ENCODE measurements around the gene RAPGEF5. TPM values are rescaled to one million over a fixed set of nuclear protein-coding genes. Genes with fewer than 3 reads are reported as not detected.
A peak's percentile ranks its signal among the peaks of the same experiment; 100 is the strongest.

Gene RAPGEF5
- total RNA-seq, 1 experiment from 2014 or later, result 20.8 TPM

GRCh38 chr7:22295402-22296264 is 61.3 kb downstream of the RAPGEF5 start:
- in situ Hi-C loops (cut with HindIII; ENCODE audit: low pct_unique_long_range_greater_than_20kb, low sequenced_read_pairs), result no loop called here
- DNase-seq (ENCODE audit: low read depth, low spot score), result peak; percentile 62

DNA sequence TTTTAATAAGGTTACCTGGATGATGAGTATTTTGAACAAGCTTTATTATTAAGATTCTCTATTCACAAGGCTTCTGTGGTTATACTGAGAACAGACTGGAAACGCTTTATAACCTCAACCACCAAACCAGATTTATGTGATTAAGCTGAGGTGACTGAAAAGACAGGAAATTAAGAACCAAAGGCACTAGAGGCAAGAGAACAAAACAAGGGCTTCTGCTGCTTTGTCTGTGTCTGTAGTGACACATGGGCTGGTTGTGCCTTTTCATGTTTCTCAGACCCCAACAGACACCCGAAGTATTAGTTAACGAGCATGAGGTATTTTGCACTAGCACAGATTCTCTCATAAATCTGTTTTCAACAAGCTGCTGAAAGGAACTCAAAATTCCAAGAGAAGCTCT is 64.4 kb downstream of the RAPGEF5 start:
- in situ Hi-C loops (cut with HindIII; ENCODE audit: low pct_unique_long_range_greater_than_20kb, low sequenced_read_pairs), result no loop called here

DNA sequence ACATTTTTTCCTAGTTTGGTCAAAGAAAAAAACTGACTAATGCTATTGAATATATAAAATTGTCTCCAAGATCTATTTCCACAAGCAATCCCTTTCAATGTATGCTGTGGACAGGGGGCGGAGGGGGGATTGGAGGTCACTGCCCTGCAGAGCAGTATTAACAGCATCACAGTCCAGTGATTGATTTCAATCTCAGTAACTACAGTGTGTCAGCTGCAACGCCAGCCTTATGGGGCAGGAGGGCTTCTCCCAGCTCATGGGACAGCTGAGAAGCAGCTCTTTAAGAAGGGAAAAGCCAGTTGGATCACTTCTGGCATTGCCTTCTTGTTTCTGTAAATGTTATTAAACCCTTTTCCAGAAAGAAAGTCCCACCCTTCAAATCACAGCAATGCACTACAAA is 65.0 kb downstream of the RAPGEF5 start:
- in situ Hi-C loops (cut with HindIII; ENCODE audit: low pct_unique_long_range_greater_than_20kb, low sequenced_read_pairs), result no loop called here
- DNase-seq (ENCODE audit: low read depth, low spot score), result no peak

More for the DNA sequence above, 64.4 kb downstream of the RAPGEF5 start:
- DNase-seq (ENCODE audit: low read depth, low spot score), result no peak

DNA sequence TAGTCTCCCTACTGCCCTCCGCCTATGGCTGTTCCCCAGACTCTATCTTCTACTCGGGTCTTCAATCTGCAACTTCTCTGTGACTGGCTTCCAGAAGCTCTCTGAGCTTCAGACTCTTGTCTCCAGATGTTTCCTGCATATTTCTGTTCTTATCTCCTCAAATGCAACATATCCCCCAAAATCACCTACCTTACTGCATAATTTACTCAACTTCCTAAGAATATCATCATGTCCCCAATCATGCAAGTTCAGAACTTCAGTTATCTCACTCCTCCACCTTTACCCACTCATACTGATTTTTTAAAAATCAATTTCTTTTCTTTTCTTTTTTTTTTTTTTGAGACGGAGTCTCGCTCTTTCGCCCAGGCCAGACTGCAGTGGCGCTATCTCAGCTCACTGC is 68.8 kb downstream of the RAPGEF5 start:
- no peak for DNase-seq (ENCODE audit: low read depth, low spot score)
- in situ Hi-C loops (cut with HindIII; ENCODE audit: low pct_unique_long_range_greater_than_20kb, low sequenced_read_pairs), result no loop called here

- in situ Hi-C loops (cut with HindIII; ENCODE audit: low pct_unique_long_range_greater_than_20kb, low sequenced_read_pairs), result no loop called here
- DNase-seq (ENCODE audit: low read depth, low spot score), result no peak
These were observed 69.5 kb downstream of the RAPGEF5 start for GRCh38 chr7:22287412-22287811.

GRCh38 chr7:22286436-22286835 is 70.5 kb downstream of the RAPGEF5 start:
- in situ Hi-C loops (cut with HindIII; ENCODE audit: low pct_unique_long_range_greater_than_20kb, low sequenced_read_pairs), result no loop called here
- no peak for DNase-seq (ENCODE audit: low read depth, low spot score)

DNA sequence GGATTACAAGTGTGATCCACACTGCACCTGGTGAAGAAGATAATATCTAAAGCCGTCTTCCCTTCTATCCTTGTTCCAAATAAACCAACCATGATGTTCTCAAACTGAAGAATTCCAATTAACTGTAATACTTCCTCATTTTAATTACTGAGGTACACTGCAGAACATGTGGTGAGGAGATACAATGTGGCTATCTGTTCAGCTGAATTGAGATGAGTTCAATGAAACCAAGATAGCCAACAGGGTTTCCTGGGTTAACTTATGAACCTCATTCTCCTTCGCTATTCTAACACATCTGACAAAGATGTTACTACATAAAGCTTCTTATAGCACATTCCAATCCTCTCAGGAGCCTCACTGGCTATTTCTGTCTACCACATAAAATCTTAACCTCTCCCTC is 75.5 kb downstream of the RAPGEF5 start:
- DNase-seq (ENCODE audit: low read depth, low spot score), result no peak
- in situ Hi-C loops (cut with HindIII; ENCODE audit: low pct_unique_long_range_greater_than_20kb, low sequenced_read_pairs), result no loop called here

GRCh38 chr7:22280031-22280430 is 76.9 kb downstream of the RAPGEF5 start:
- DNase-seq (ENCODE audit: low read depth, low spot score), result peak; percentile 66
- in situ Hi-C loops (cut with HindIII; ENCODE audit: low pct_unique_long_range_greater_than_20kb, low sequenced_read_pairs), result no loop called here

GRCh38 chr7:22278660-22279059 is 78.3 kb downstream of the RAPGEF5 start:
- in situ Hi-C loops (cut with HindIII; ENCODE audit: low pct_unique_long_range_greater_than_20kb, low sequenced_read_pairs), result no loop called here
- no peak for DNase-seq (ENCODE audit: low read depth, low spot score)

- in situ Hi-C loops (cut with HindIII; ENCODE audit: low pct_unique_long_range_greater_than_20kb, low sequenced_read_pairs), result no loop called here
- DNase-seq (ENCODE audit: low read depth, low spot score), result no peak
These were observed 79.6 kb downstream of the RAPGEF5 start for GRCh38 chr7:22277375-22277774.

GRCh38 chr7:22275661-22276060 is 81.3 kb downstream of the RAPGEF5 start:
- in situ Hi-C loops (cut with HindIII; ENCODE audit: low pct_unique_long_range_greater_than_20kb, low sequenced_read_pairs), result no loop called here
- no peak for DNase-seq (ENCODE audit: low read depth, low spot score)

GRCh38 chr7:22271311-22271710 is 85.6 kb downstream of the RAPGEF5 start:
- in situ Hi-C loops (cut with HindIII; ENCODE audit: low pct_unique_long_range_greater_than_20kb, low sequenced_read_pairs), result no loop called here
- no peak for DNase-seq (ENCODE audit: low read depth, low spot score)

DNA sequence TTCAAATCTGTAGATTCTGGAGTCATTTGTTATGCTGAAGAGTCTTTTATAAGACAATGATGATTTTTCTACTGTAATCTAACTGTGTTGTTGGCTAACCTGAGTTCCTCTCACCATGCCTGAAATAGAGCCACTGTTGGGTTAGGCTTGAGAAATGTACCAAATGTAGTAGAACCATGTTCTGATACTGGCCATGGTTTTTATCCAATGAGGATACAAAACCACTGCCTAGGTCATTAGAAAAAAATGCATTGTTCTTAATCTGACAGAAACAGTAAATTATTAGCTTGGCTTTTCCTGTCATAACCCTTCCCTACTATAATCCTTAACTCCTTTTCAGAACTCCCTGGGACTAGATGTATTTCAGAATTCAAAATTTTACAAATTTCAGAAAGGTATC is 86.6 kb downstream of the RAPGEF5 start:
- in situ Hi-C loops (cut with HindIII; ENCODE audit: low pct_unique_long_range_greater_than_20kb, low sequenced_read_pairs), result no loop called here
- no peak for DNase-seq (ENCODE audit: low read depth, low spot score)

- no peak for DNase-seq (ENCODE audit: low read depth, low spot score)
- in situ Hi-C loops (cut with HindIII; ENCODE audit: low pct_unique_long_range_greater_than_20kb, low sequenced_read_pairs), result no loop called here
These were observed 87.0 kb downstream of the RAPGEF5 start for GRCh38 chr7:22269963-22270362.

GRCh38 chr7:22268884-22269421 is 88.0 kb downstream of the RAPGEF5 start:
- in situ Hi-C loops (cut with HindIII; ENCODE audit: low pct_unique_long_range_greater_than_20kb, low sequenced_read_pairs), result no loop called here
- DNase-seq (ENCODE audit: low read depth, low spot score), result no peak

GRCh38 chr7:22267930-22268615 is 88.9 kb downstream of the RAPGEF5 start:
- DNase-seq (ENCODE audit: low read depth, low spot score), result no peak
- in situ Hi-C loops (cut with HindIII; ENCODE audit: low pct_unique_long_range_greater_than_20kb, low sequenced_read_pairs), result no loop called here

GRCh38 chr7:22262538-22262937 is 94.4 kb downstream of the RAPGEF5 start:
- DNase-seq (ENCODE audit: low read depth, low spot score), result no peak
- in situ Hi-C loops (cut with HindIII; ENCODE audit: low pct_unique_long_range_greater_than_20kb, low sequenced_read_pairs), result no loop called here

GRCh38 chr7:22256541-22257096 is 100.3 kb downstream of the RAPGEF5 start:
- peak; percentile 50 for DNase-seq (ENCODE audit: low read depth, low spot score)
- in situ Hi-C loops (cut with HindIII; ENCODE audit: low pct_unique_long_range_greater_than_20kb, low sequenced_read_pairs), result no loop called here
